Spinal cord (tissue), 10 donors: ENCODE results near the gene CMIP. TPM values are rescaled to one million over a fixed set of nuclear protein-coding genes. Genes with fewer than 3 reads are reported as not detected.

Experiments
- DNase-seq, 6 donors: peaks; one replicate each; pipeline versions ENCODE4 v3.0.0 to v3.0.0-alpha.2; 2013 to 2015; ENCODE audit warnings: low spot score in 6 of 6, low read depth in 4 of 6
- H3K27ac ChIP-seq: one replicate; pipeline ENCODE4 v1.5.1; 2013; ENCODE audit warnings: low read depth, low read length, control low read depth
- H3K27me3 ChIP-seq: one replicate; pipeline ENCODE4 v1.6.1; 2013; ENCODE audit warnings: low read length; ENCODE audit not compliant: control insufficient read depth, insufficient read depth
- H3K36me3 ChIP-seq: one replicate; pipeline ENCODE4 v1.6.1; 2013; ENCODE audit warnings: low read length; ENCODE audit not compliant: control insufficient read depth, insufficient read depth
- H3K4me1 ChIP-seq: one replicate; pipeline ENCODE4 v1.6.1; 2013; ENCODE audit warnings: low read length; ENCODE audit not compliant: control insufficient read depth, insufficient read depth
- H3K4me3 ChIP-seq: one replicate; pipeline ENCODE4 v1.5.1; 2013; ENCODE audit warnings: low read depth, low read length, control low read depth
- H3K9me3 ChIP-seq: one replicate; pipeline ENCODE4 v1.6.1; 2013; ENCODE audit warnings: low read length; ENCODE audit not compliant: control insufficient read depth, insufficient read depth
- WGBS: methylation state at CpG from one replicate; pipeline ENCODE4 v1.1.5; 2013; ENCODE audit warnings: missing lambda C conversion rate; ENCODE audit not compliant: insufficient coverage; 5-methylcytosine and 5-hydroxymethylcytosine counted together
- polyA plus RNA-seq, 2 donors: library from polyadenylated mRNA; unstranded; fragments of 120-200 nt; gene quantifications; one replicate each; pipeline ENCODE4 v1.2.1, GENCODE V29; 2013; ENCODE audit not compliant: insufficient read length in 2 of 2
- total RNA-seq, 2 donors: library from RNA; depleted of rRNA in 1 of 2; stranded (reverse); fragments of 120-200 nt in 1 of 2; fragments of >200 nt in 1 of 2; gene quantifications; one replicate each; pipeline versions ENCODE4 v1.2.3 to v1.2.4, GENCODE V29; 2013 to 2014
- donor health status: healthy.

Gene CMIP
- total and polyA plus RNA-seq, 4 donors = 20.6 to 151 (median 100) TPM

DNA sequence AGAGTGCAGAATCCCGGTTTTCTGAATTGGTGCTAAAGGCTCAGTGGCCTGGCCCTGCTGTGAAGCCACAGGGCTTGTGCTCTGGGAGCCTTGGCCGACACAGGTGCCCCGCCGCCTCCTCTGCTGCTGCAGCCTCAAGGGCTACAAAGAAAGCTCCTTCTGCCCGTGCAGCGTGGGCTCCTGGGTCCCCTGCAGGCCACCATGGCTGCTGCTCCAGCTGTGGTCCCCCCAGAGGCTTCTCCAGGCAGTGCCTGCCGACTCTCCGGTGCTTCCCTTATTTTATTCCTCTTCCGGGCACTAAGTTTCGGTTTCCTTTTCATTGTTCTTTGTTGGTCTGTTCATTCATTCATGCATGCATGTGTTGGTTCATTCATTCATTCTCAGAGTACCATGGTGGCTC, 53.1 kb downstream of the CMIP start:
- Histone ChIP-seq H3K27ac (no peak overlapping the region), H3K36me3 (peaks cover 30% of the 10 kb centered on the region), H3K27me3 (no peaks in the 10 kb centered on the region), H3K4me1 (peaks cover 79% of the 10 kb centered on the region), H3K4me3 (no peak overlapping the region), H3K9me3 (no peaks in the 10 kb centered on the region)
- DNase-seq = no peak
- WGBS = 57% methylated on average over 9 of the region's 10 CpGs

DNA sequence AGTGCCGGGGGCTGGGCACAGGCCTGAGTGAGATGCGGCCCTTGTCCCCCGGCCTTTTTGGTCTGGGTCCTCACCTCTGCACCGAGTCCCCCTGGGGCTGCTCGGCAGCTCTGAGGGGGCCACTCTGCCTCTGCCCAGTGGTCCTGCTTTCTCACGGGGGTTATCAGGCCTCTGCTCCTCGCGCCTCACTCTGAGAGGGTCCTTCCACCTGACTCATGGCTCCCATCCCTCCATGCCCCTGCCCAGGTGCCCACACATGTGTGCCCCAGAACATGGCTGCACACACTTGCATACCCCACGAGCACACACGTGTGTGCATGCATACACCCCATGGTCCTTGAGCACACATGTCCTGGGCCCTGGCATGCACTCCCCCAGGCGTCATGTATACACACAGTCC, 53.7 kb downstream of the CMIP start:
- 81% methylated on average over 11 of the region's 11 CpGs for WGBS
- Histone ChIP-seq H3K4me3 (no peak overlapping the region), H3K36me3 (peaks cover 29% of the 10 kb centered on the region), H3K27ac (no peak overlapping the region), H3K9me3 (no peaks in the 10 kb centered on the region), H3K4me1 (peaks cover 75% of the 10 kb centered on the region), H3K27me3 (no peaks in the 10 kb centered on the region)
- no peak for DNase-seq

DNA sequence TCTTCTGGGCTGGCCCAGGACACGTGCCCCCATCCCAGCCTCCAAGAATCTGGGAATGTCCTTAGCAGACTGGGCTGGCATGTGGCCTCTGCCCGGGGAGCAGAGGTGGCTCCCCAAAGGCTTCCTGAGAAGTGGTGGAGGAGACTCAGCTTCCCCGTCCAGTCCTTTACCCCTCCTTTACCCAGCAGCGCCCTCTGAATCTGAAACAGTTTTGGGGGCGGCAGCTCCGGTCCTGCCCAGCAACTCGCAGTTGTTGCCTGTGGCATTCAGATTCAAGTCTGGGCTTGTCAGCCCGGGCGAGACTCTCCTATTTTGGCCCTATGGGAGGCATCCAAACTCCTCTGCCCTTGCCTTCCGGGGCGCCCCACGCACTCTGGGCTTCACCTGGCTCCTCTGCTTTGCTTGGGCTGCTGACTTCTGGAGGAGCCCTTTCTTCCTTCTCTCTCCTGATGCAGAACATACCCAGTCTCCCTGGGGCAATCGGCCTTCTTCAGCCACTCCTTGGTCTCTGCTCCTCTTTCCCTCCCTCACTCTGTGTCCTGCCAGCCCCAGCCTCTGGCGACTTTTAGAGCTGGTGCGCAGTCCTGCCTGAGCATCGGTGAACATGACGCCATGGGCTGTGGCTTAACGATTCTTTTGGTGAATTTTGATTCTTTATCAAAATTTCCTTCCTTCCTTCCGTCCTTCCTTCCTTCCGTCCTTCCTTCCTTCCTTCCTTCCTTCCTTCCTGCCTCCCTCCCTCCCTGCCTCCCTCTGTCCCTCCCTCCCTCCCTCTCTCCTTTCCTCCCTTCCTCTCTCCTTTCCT, 55.2 kb downstream of the CMIP start:
- WGBS = 79% methylated on average over 17 of the region's 20 CpGs
- no peak overlapping the region for H3K4me3 ChIP-seq
- no peak overlapping the region for H3K27ac ChIP-seq
- peaks cover 22% of the 10 kb centered on the region for H3K36me3 ChIP-seq
- peaks cover 65% of the 10 kb centered on the region for H3K4me1 ChIP-seq
- no peaks in the 10 kb centered on the region for H3K9me3 ChIP-seq
- no peaks in the 10 kb centered on the region for H3K27me3 ChIP-seq
- no peak for DNase-seq

- 64% methylated on average over 14 of the region's 17 CpGs for WGBS
- H3K4me1 ChIP-seq = peaks cover 62% of the 10 kb centered on the region
- H3K9me3 ChIP-seq = no peaks in the 10 kb centered on the region
- no peak for DNase-seq
- H3K27me3 ChIP-seq = no peaks in the 10 kb centered on the region
- H3K4me3 ChIP-seq = no peak overlapping the region
- H3K36me3 ChIP-seq = peaks cover 16% of the 10 kb centered on the region
- peak overlapping the region; percentile 19 for H3K27ac ChIP-seq
Measured at GRCh38 chr16:81500833-81501521, 56.4 kb downstream of the CMIP start.

DNA sequence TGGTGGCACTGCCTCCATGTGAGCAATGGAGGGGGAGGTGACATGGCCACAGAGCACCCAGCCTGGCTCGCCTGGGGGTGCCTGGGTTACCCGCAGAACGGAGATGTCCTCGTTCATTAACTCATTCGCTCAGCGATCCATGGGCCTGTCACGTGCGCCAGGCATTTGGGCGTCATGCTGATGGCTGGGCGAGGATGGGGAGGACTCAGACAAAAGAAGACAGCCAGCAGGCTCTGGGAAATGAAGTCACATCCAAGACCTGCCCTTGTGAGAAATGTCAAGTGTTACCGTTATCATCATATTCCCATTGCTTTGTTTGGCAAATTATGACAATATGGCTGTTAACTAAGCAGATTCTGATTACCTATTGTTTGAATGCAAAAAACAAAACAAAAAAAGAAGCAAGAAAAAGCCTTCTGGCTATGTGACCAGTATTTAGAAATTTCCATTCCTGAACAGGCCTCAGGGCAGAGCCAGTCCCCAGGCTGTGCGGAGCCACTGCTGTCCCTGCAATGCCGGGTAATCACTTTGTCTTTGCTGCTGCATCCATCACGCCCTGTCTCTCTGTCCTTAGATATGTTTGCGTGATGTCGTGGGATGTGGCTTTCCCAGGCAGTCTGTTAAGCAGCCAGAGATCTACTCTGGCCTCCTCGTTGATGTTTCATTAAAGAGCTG, 57.9 kb downstream of the CMIP start:
- no peaks in the 10 kb centered on the region for H3K27me3 ChIP-seq
- peaks cover 50% of the 10 kb centered on the region for H3K4me1 ChIP-seq

GRCh38 chr16:81505011-81505661, 60.5 kb downstream of the CMIP start:
- 66% methylated on average over 11 of the region's 13 CpGs for WGBS
- peak overlapping the region; percentile 16 for H3K27ac ChIP-seq

More for the DNA sequence above, 57.9 kb downstream of the CMIP start:
- Histone ChIP-seq H3K4me3 (no peak overlapping the region), H3K27ac (no peak overlapping the region), H3K9me3 (no peaks in the 10 kb centered on the region), H3K36me3 (peaks cover 10% of the 10 kb centered on the region)
- WGBS = 51% methylated on average over 16 of the region's 17 CpGs
- DNase-seq = peak in 1 of 6 donors; percentile 76

GRCh38 chr16:81509404-81509803, 64.8 kb downstream of the CMIP start:
- DNase-seq = no peak
- no peak overlapping the region for H3K4me3 ChIP-seq
- peaks cover 32% of the 10 kb centered on the region for H3K4me1 ChIP-seq
- H3K27ac ChIP-seq = no peak overlapping the region
- WGBS = 98% methylated on average over 5 of the region's 6 CpGs
- H3K36me3 ChIP-seq = peaks cover 7% of the 10 kb centered on the region
- no peaks in the 10 kb centered on the region for H3K27me3 ChIP-seq
- H3K9me3 ChIP-seq = no peaks in the 10 kb centered on the region

More at GRCh38 chr16:81505011-81505661, 60.5 kb downstream of the CMIP start:
- Histone ChIP-seq H3K9me3 (no peaks in the 10 kb centered on the region), H3K4me3 (no peak overlapping the region), H3K4me1 (peaks cover 38% of the 10 kb centered on the region), H3K36me3 (peaks cover 3% of the 10 kb centered on the region), H3K27me3 (no peaks in the 10 kb centered on the region)
- no peak for DNase-seq

DNA sequence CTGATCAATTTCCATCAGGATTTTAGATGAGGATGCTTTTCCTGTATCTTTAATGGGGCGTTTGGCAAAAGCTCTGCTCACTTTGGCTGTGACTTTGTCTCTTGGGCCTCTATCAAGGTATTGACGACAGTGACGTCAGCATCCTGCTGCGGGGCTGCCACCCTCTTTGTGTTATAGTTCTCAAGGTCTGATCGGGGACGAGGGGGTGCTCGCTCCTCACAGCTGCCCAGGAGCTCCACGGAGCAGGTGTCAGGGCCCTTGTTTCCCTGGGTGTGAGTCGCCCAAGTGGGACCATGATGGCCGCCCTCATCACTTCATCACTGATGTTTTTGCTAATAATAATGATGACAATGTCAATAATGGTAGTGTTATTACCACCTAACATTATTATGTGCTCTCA, 65.4 kb downstream of the CMIP start:
- Histone ChIP-seq H3K27me3 (no peaks in the 10 kb centered on the region), H3K27ac (no peak overlapping the region)
- WGBS = 80% methylated on average over 4 of the region's 10 CpGs

DNA sequence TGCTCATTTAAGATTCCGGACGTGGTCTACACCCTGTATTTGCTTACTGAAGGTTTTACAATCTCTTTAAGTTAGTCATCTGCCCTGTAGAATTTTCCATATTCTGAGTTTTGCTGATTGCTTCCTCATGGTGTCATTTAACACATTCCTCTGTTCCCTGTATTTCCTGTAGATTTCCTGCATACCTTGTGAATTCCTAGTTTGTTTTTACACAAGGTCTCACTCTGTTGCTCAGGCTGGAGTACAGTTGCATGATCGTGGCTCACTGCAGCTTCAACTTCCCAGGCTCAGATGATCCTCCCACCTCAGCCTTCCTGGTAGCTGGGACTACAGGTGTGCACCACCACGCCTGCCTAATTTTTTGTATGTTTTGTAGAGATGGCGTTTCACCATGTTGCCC, 66.8 kb downstream of the CMIP start:
- Histone ChIP-seq H3K36me3 (peaks cover 12% of the 10 kb centered on the region), H3K9me3 (no peaks in the 10 kb centered on the region), H3K27ac (no peak overlapping the region), H3K27me3 (no peaks in the 10 kb centered on the region), H3K4me1 (peaks cover 45% of the 10 kb centered on the region), H3K4me3 (no peak overlapping the region)
- 80% methylated on average over 1 of the region's 5 CpGs for WGBS
- DNase-seq = no peak

More for the DNA sequence above, 65.4 kb downstream of the CMIP start:
- H3K9me3 ChIP-seq = no peaks in the 10 kb centered on the region
- peak in 1 of 6 donors; percentile 31 for DNase-seq
- no peak overlapping the region for H3K4me3 ChIP-seq
- H3K36me3 ChIP-seq = peaks cover 7% of the 10 kb centered on the region
- H3K4me1 ChIP-seq = peaks cover 35% of the 10 kb centered on the region
